Aorta (tissue), 5 donors: ENCODE data around the gene TTC32. TPM values are rescaled to one million over a fixed set of nuclear protein-coding genes. Genes with fewer than 3 reads are reported as not detected.

ENCODE experiments used
- ATAC-seq: fragments of 200-7000 bp; cut with Tn5 transposase; one replicate; pipeline ENCODE4 v1.9.1; 2022; ENCODE audit warnings: moderate library complexity; ENCODE audit not compliant: low FRiP score
- DNase-seq, 2 donors: peaks; one replicate each; pipeline ENCODE4 v3.0.0-alpha.2; 2020
- H3K27ac ChIP-seq, 2 donors: one replicate each; pipeline ENCODE4 v1.5.1; 2013; ENCODE audit warnings: low read length in 2 of 2, mild to moderate bottlenecking in 2 of 2, moderate library complexity in 2 of 2, control low read depth in 1 of 2, inconsistent platforms in 1 of 2, low read depth in 1 of 2
- H3K27me3 ChIP-seq, 2 donors: one replicate each; pipeline ENCODE4 v1.6.1; 2013; ENCODE audit warnings: control low read depth in 1 of 2, low read length in 1 of 2, mild to moderate bottlenecking in 1 of 2, moderate library complexity in 1 of 2; ENCODE audit not compliant: insufficient read depth in 2 of 2, control insufficient read depth in 1 of 2
- H3K36me3 ChIP-seq, 2 donors: one replicate each; pipeline ENCODE4 v1.6.1; 2013; ENCODE audit warnings: control low read depth in 1 of 2, low read length in 1 of 2, mild to moderate bottlenecking in 1 of 2; ENCODE audit not compliant: insufficient read depth in 2 of 2, control insufficient read depth in 1 of 2
- H3K4me1 ChIP-seq, 2 donors: one replicate each; pipeline ENCODE4 v1.6.1; 2013; ENCODE audit warnings: low read length in 2 of 2, control low read depth in 1 of 2, mild to moderate bottlenecking in 1 of 2, moderate library complexity in 1 of 2; ENCODE audit not compliant: insufficient read depth in 2 of 2, control insufficient read depth in 1 of 2
- H3K4me3 ChIP-seq, 2 donors: one replicate each; pipeline ENCODE4 v1.5.1; 2013; ENCODE audit warnings: low read length in 2 of 2, control low read depth in 1 of 2, mild to moderate bottlenecking in 1 of 2
- H3K9me3 ChIP-seq: one replicate; pipeline ENCODE4 v1.6.1; 2013; ENCODE audit warnings: mild to moderate bottlenecking, low read length; ENCODE audit not compliant: control insufficient read depth
- WGBS, 2 donors: extraction: QIAGEN DNeasy Blood & Tissue Kit; methylation state at CpG; one replicate each; pipeline ENCODE4 v1.1.7; 2013; 5-methylcytosine and 5-hydroxymethylcytosine counted together
- intact Hi-C, 2 donors: fragments of 100-400 bp; cut with DNase I; formaldehyde crosslinking; loops; one replicate each; pipeline versions ENCODE4 v1.14.2 to v1.15.0; 2022
- polyA plus RNA-seq, 2 donors: library from polyadenylated mRNA; stranded (reverse); fragments of 200-250 nt; gene quantifications; one replicate each; pipeline ENCODE4 v1.2.3, GENCODE V29; 2013
- total RNA-seq, 2 donors: library from RNA; stranded (reverse); fragmentation: NEBNext Ultra II Directional; extraction: Animal tissue kit (Norgen Biotek cat#: 25700); gene quantifications; one replicate each; pipeline ENCODE4 v1.2.1, GENCODE V29; 2021
- donor health status: healthy with polysubstance abuse.
- donor health status: Bipolar disorder and iron deficiency.
- donor health status: DM: no; HTN: no; CAD: no.
- donor health status: DM: no; HTN: no; CAD: no.
- donor health status: DM: yes; HTN: yes; CAD: no.

The TTC32 gene
- total and polyA plus RNA-seq, 4 donors: 2.8 to 33.9 (median 14.6) TPM

GRCh38 chr2:19911808-19912509, 10.2 kb upstream of the TTC32 start:
- 93 to 94% methylated on average over 9 of the region's 9 CpGs for whole genome bisulfite sequencing, 2 donors
- ATAC-seq: no peak
- DNase-seq: no peak

GRCh38 chr2:19902216-19902740, 495 bp upstream of the TTC32 start:
- intact Hi-C loops: no loop called here
- DNase-seq: no peak
- Histone ChIP-seq H3K36me3 (no peaks in the 10 kb centered on the region), H3K27me3 (no peaks in the 10 kb centered on the region), H3K4me3 (peak overlapping the region; percentile 76 to 82), H3K4me1 (peaks cover 6 to 10% of the 10 kb centered on the region in 2 donors), H3K27ac (peak overlapping the region; percentile 33 to 87), H3K9me3 (no peaks in the 10 kb centered on the region)
- peak; percentile 55 for ATAC-seq
- WGBS, 2 donors: 0 to 1% methylated on average over 21 of the region's 21 CpGs

More at GRCh38 chr2:19911808-19912509, 10.2 kb upstream of the TTC32 start:
- no peaks in the 10 kb centered on the region for H3K9me3 ChIP-seq
- H3K36me3 ChIP-seq: no peaks in the 10 kb centered on the region
- intact Hi-C loops: no loop called here
- H3K4me3 ChIP-seq: no peak overlapping the region
- no peaks in the 10 kb centered on the region for H3K27me3 ChIP-seq
- H3K4me1 ChIP-seq: no peaks in the 10 kb centered on the region
- no peak overlapping the region for H3K27ac ChIP-seq

GRCh38 chr2:19900931-19901441, 797 bp downstream of the TTC32 start:
- WGBS, 2 donors: 1% methylated on average over 23 to 26 of the region's 26 CpGs
- no peak for ATAC-seq
- H3K9me3 ChIP-seq: no peaks in the 10 kb centered on the region
- H3K27ac ChIP-seq: peak overlapping the region; percentile 36 to 43
- H3K27me3 ChIP-seq: no peaks in the 10 kb centered on the region
- peak overlapping the region; percentile 76 to 88 for H3K4me3 ChIP-seq
- H3K4me1 ChIP-seq: peaks cover 6 to 10% of the 10 kb centered on the region in 2 donors
- DNase-seq: peak in 1 of 2 donors; percentile 56
- H3K36me3 ChIP-seq: no peaks in the 10 kb centered on the region
- intact Hi-C loops: no loop called here

DNA sequence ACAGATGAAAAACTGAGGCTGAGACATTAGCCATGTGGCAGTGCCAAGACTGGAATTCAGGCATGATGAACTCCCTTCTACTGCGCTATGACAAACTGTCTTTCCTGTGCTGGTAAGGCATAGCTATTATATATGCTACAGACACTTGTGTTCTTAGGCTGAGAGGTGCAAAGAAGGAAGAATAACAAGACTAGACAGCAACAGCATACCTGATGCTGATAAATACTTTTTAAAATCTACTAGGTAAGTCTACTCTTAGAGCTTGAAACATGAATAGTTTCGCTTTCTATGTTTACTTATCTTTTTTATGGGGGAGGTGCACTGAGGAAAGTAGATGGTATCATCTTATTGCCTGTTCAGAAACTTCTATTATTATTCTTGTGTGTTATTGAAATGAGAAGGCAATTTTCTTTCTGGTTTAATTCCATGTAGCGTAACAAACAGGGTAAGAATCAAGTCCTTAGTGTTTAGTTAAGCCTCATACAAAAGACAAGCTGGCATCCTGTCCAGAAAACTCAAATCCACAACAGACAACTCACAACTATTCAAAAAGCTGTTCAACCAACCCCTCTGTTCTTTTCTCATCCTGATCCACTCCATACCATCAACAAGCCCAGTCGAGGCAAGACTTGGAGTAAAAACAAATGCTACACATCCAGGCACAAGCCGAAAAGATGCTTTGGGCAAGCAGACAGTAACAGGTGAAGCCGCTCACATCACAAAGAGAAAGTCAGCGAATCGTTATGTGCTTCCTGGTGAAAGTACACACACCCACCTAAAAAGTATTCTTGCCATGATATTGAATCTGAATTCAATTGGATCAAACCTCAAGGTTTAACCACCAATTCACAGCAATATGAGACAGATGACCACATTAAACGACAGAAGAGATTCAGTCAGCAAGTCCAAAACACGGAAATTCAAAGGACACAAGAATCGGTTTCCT, 1.5 kb downstream of the TTC32 start:
- 19 to 29% methylated on average over 11 of the region's 11 CpGs for WGBS, 2 donors
- intact Hi-C loops: no loop called here
- no peaks in the 10 kb centered on the region for H3K9me3 ChIP-seq
- H3K27ac ChIP-seq: peak overlapping the region in 1 of 2 donors; percentile 19
- no peaks in the 10 kb centered on the region for H3K36me3 ChIP-seq
- no peaks in the 10 kb centered on the region for H3K27me3 ChIP-seq
- no peak for DNase-seq
- H3K4me1 ChIP-seq: peaks cover 6 to 13% of the 10 kb centered on the region in 2 donors
- ATAC-seq: no peak
- peak overlapping the region; percentile 76 to 88 for H3K4me3 ChIP-seq

DNA sequence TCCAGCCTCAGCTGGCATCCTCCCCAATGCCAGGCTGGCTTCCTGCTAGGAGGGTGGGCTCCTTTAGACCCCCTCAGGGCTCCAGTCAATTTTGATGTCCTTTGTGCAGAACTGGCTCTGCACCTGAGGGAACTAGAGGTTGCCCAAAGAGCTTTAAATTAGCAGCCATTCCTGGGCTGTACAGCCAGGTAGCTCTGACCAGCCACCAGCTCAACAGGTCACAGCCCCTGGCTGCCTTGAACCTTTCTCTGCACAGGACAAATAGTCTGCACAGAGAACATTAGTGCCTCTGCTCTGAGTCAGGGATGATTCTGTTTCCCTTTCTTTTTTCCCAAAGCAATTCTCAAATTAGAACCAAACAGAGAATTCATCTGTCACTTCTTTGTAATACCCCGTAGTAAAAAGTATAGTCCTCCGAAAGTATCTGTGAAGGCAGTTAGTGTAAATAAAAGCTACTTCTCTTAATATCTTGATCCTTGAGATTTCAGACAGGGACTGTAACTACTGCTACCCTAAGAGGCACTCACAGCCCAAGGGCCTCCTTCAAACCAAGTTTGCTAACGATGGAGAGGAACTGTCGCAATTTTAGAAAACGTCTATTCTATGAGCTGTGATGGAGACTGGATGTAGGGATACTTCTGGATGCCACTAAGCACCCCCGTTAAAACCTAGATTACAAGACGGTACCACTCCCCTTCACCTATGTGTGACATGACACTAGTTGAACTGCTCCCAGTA, 3.0 kb downstream of the TTC32 start:
- no peak for ATAC-seq
- intact Hi-C loops: no loop called here
- DNase-seq: no peak
- Histone ChIP-seq H3K4me1 (peaks cover 6 to 13% of the 10 kb centered on the region in 2 donors), H3K27me3 (no peaks in the 10 kb centered on the region), H3K36me3 (no peaks in the 10 kb centered on the region), H3K4me3 (no peak overlapping the region), H3K9me3 (no peaks in the 10 kb centered on the region), H3K27ac (no peak overlapping the region)
- 50 to 69% methylated on average over 7 of the region's 7 CpGs for WGBS, 2 donors

DNA sequence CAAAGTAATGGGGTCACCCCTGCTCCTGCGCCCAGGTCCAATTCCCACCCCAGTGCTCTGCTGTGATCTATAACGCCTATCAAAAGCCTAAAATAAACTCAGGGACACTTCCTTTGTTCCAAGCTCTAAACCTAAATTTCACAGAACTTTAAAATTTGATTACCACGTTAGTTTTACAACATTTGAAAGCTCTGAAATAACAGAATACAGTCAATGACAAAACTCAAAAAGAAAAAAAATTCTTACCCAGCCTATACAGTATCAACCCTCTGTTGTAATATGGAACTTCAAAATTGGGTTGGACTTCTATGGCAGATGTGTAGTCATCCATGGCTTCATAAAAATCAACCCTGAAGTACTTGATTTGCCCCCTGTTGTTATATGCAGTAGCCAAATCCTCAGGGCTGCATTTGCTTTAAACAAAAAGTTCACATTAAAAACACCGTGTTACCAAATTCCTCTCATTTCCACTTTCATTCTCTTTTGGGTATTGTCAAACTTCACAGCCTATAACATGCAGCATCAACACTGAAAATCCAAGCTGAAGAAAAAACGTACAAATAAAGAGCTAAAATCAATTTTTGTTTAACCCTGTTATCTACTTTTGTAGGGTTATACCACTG, 4.0 kb downstream of the TTC32 start:
- DNase-seq (no peak), ATAC-seq (no peak)
- 36 to 45% methylated on average over 5 of the region's 5 CpGs for WGBS, 2 donors
- H3K4me1 ChIP-seq: peaks cover 6 to 13% of the 10 kb centered on the region in 2 donors
- intact Hi-C loops: no loop called here
- no peak overlapping the region for H3K27ac ChIP-seq
- H3K9me3 ChIP-seq: no peaks in the 10 kb centered on the region
- H3K27me3 ChIP-seq: no peaks in the 10 kb centered on the region
- no peak overlapping the region for H3K4me3 ChIP-seq
- no peaks in the 10 kb centered on the region for H3K36me3 ChIP-seq

GRCh38 chr2:19895535-19895934, 6.2 kb downstream of the TTC32 start:
- intact Hi-C loops: no loop called here
- Histone ChIP-seq H3K4me1 (peaks cover 5 to 11% of the 10 kb centered on the region in 2 donors), H3K9me3 (no peaks in the 10 kb centered on the region), H3K27ac (no peak overlapping the region), H3K4me3 (no peak overlapping the region), H3K36me3 (no peaks in the 10 kb centered on the region), H3K27me3 (no peaks in the 10 kb centered on the region)
- ATAC-seq: no peak
- 58 to 67% methylated on average over 3 of the region's 3 CpGs for WGBS, 2 donors
- no peak for DNase-seq
